Amniotic stem cell (primary cell): Measurements from ENCODE around the gene ENTPD2.
"Not testable (repeated sequence)": the region's sequence is repeated elsewhere in the genome, so short reads cannot be mapped to it uniquely, and the experiment has no call there.

Experiments used
- DNase-seq: peaks from one replicate; lab custom pipeline; 2025; lab: John Stamatoyannopoulos, UW

The ENTPD2 gene

DNA sequence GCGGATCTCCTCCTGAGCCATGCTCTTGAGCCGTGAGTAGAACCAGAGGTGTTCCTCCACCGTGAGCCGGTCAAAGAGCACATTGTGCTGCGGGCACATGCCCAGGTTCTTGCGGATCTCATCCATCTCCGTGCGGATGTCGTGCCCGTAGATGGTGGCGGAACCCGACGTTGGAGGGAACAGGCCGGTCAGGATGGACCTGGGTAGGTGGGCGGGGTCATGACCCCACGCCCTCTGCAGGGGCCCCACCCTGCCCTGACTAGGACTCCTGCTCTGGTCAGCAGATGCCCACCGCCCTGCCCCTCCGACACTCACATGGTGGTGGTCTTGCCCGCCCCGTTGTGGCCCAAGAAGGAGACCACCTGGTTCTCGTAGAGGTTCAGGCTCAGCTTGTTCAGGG lies 37.9 kb downstream of the ENTPD2 start:
- DNase-seq, result no peak

DNA sequence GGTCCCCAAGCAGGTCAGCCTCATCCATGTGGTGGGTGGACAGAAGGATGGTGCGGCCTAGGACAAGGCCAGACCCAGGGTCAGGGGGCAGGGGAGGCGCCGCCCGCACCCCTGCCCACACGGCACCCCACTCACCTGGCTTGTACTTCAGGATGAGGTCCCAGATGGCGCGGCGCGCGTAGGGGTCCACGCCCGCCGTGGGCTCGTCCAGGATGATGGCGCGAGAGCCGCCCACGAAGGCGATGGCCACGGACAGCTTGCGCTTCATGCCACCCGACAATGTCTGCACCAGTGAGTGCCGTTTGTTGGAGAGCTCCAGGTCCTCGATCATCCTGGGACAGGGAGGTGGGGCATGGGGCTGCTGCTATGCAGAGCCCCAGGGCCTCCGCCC lies 38.3 kb downstream of the ENTPD2 start:
- DNase-seq, result no peak

DNA sequence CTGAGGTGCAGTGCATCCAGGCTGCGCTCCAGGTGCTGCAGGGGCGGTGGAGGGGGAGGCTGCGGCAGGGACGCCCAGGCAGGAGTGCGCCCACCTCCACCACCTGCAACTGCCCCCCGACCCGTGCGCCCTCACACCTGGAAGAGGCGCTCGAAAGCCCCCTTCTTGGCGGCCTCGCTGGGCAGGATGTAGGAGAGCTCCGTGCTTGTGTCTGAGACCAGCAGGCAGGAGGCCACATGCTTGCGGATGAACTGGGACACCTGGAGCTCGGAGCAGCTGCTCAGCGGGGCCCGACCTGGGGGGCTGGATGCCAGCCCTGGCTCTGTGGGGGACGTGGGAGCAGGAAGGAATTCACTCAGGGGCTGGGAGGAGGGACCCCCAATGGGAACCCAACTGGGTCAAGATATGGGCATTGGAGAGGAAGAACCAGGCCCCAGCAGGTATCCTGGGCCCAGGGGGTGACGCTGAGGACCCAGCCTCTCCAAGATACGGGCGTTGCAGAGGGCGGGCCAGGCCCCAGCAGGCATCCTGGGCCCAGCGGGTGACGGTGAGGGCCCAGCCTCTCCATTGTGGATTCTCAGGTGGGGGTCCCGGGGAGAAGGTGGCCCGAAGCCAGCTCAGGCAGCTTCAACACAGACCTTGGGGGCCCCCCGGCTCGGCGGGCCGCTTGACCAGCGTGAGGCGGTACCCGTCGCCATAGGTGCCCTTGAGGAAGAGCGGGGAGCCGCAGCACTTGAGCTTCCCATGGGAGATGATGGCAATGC lies 38.9 kb downstream of the ENTPD2 start:
- DNase-seq, result no peak

DNA sequence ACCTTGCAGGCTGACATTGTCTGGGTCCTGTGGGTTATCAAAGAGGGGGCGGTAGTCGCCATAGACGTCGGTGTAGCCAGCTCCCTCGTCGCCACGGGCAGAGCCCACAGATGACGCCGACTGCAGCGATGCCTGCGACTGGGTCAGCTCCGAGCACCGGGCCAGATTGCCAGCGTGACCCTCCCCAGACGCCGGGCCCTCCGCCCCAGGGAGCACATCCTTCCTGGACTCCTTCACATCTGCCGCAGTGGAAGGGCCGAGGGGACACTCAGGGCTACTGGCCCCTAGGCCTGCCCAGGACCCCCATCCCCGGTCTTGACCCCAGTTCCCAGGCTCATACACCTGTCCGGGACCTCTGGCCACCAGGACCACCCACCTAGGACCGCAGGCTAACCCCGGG lies 39.7 kb downstream of the ENTPD2 start:
- DNase-seq, result no peak

DNA sequence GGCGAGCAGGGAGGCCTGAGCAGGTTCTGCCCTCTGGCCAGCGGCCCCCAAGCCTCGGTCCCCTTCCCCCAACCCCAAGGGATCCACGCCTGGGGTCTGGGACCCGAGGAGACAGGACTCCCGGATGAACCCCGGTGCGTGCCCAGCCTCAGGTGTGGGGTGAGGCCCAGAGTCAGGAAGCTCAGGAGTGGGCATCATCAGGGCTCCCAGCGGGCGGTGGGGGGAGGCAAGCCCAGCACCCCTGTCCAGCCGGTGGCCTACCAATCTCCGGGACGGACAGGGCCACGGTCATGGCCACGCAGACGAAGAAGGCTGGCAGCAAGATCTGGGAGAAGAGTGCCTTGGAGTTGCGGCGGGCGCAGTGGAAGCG lies 40.3 kb downstream of the ENTPD2 start:
- DNase-seq, result no peak

DNA sequence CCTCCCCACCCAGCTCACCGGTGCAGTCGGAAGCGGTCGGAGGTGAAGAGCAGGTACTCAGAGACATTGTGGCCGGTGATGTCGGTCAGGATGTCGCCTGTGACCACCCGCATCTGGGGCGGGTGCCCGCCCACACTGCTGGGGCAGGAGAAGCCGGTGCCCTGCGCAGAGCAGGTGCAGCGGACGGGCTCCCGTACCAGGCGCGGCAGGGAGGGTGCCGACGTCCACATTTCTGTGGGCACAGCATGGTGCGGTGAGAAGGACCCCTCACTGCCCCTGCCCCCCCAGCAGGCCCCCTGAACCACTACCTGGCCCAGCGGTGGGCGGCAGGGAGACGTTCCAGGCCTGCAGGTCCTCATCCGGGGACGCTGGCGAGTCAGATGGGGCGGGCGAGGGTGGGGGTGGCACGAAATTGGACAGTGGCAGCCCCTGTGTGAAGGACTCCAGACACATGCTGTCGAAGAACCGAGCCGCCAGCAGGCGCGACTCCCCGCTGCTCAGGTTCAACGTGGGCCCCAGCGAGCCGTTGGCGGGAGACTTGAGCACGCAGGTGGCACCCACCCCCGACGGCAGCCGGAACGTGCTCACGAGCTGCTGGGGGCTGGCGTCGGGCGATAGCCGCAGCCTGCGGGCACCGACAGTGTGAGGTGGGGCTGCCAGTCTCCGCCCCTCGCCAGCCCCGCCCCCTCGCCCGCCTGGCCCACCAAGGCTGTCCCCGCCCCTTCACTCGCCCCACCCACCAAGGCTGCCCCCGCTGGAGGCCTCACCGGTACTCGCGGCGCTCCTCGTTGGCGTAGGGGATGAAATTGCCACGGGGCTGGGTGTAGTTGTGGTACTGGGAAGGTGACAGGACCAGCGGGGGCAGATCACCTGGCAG lies 40.9 kb downstream of the ENTPD2 start:
- no peak for DNase-seq

DNA sequence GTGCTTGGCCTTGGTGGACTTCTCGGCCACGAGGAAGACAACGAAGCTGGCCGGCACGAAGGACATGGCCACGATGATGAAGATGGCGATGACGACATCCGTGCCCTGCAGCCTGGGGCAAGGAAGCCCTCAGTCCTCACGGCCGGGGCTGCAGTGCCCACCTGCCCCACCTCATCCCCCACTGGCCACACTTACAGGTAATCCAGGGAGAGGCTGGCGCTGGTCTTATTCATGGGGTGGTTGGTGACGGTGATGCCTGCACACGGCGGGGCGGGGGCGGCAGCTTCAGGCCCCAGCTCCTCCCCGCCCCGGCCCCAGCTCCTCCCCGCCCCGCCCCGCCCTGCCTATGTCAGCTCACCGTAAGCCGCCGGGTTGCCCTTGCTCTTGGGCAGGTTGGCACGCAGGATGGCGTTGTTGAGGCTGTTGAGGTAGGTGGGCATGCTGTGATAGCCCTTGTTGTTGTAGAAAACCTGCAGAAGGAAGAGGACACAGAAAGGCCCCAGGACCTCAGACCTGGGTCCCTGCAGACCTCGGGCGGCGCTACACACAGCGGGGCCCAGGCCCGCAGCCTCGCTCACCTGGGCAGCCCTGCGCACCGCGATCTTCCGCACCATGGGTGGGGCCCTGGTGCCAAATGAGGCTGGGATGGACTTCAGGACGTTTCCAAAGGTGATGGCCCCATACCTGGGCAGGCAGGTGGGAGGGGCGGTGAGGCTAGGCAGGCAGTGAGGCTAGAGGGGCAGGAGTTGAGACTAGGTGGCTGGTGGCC lies 41.8 kb downstream of the ENTPD2 start:
- no peak for DNase-seq

DNA sequence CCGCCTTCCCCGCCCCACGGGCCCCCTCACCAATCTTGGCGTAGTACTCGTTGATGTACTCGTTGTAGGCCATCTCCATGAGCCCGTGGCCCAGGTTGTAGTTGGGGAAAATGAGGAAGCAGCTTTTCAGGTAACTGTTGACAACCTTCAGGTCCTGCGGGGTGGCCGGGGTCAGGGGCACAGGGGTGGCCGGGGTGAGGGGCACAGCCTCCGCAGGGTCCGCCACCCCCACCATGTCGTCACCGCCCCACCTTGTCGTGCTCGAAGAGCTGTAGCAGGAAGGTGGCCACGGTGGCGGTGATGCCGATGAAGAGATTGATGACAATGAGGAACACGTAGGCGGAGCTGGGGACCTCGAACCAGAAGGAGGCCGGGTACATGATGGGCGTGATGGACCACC lies 42.7 kb downstream of the ENTPD2 start:
- no peak for DNase-seq

DNA sequence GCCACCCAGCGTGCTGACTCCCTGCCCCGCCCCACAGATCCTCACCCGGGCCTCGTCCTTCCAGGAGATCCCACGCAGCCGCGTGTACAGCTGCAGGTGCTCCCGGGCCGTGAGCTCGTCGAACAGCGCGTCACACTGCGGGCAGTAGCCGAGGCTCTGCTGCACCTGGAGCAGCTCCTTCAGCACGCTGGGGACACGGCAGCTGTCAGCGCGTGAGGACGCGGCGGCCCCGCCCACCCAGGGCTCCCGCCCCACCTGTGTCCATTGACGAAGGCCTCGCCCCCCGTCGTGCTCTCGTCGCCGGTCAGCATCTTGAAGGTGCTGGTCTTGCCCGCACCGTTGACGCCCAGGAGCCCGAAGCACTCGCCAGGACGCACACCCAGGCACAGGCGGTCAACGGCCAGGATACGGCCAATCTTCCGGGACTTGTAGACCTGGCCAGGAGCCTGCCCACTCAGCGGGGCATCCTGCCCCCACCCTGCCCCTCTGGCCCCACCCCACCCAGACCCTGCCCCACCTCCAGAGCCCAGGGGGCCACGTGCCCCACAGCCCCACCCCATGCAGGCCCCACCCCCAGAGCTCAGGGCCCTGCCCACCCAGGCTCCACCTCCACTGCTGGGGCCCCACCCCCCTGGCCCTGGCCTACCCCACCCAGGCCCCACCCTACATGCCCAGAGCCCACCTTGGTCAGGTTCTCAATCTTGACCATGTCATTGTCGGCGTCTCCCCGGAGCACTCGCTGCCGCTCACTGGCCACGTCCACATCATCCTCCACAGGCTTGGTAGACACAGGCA lies 43.7 kb downstream of the ENTPD2 start:
- DNase-seq, result no peak

DNA sequence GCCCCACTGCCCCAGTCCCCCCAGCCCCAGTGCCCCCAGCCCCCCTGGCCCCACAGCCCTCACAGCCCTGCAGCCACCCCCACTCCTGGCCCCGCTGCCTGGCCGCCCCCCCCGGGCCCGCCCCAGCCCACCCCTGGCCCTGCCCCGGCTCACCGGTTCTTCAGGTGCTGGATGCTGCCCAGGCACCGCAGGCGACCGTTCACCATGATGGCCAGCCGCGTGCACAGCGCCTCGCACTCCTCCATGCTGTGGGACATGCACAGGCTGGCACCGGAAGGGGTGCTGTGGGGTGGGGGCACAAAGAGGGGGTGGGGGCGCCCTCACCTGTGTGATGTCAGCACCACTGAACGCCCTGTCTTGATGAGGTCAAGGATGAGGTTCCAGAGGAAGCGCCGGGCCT lies 44.6 kb downstream of the ENTPD2 start:
- DNase-seq, result no peak

DNA sequence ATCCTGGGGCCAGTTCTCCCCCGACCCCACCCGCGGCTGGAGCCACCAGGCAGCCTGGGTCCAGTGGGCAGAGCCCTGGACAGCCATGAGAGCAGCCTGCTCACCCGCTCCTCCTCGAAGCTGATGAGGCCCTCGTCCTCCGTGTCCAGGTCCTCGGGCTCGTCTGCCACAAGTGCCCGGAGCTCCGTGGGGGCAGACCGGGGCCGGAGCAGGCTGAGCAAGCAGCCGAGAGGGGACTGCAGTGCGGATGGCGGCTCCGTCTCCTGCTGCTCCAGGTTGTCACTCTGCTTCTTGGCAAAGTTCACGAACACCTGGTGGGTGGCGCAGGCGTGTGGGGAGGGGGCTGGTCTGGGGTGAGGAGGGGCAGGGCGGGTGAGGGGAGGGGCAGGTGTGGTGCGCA lies 45.5 kb downstream of the ENTPD2 start:
- DNase-seq, result no peak

DNA sequence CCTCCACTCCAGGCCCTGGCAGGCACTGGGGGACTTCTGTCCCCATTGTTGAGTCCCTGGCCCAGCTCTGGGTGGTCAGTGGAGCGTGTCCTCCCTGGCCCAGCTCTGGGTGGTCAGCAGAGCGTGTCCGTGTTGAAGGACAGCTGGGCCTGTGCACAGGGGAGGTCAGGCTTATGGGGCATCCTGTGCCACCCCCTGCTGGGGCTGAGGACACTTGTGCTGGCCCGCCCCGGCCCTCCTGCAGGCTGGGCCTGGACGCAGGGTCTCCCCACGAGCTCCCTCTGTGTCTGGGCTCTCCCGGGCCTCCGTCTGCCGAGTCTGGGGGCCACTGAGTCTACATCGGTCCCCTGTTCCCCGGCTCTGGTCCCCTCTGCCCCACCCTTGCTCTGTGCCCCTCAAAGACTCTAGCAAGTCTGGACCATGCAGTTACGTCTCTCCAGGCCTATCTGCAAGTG lies 46.0 kb downstream of the ENTPD2 start:
- no peak for DNase-seq

DNA sequence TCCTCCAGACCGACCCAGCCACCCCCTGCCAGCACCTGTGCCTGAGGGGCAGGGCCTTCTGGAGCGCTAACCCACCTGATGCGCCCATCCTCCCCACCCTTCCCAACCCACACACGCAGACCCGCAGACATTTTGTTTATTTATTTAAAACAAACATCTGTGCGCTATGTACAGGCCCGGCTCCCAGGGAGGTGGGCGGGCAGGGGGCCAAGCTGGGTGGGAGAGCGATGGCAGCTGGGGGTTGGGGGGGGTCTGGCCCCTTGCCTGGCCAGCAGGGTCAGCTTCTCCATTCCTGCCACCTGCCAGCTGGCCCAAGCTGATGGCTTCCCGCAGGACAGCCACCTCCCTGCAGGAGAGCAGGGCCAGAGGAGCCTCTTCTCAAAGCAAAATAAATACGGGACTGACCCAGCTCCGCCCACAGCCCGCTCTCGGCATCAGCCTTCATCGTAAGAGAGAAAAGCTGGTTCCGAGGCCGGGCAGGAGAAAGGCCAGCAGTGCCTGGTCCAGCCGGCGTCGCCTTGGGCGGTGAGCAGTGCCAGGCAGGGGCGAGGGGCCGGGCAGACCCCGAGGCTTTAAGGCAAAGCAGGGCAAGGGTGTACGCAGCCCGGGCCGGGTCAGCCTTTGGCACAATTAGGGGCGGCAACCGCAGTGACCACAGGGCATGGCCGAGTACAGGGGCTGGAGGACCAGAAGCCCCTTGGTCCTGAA lies 46.6 kb downstream of the ENTPD2 start:
- DNase-seq, result no peak

DNA sequence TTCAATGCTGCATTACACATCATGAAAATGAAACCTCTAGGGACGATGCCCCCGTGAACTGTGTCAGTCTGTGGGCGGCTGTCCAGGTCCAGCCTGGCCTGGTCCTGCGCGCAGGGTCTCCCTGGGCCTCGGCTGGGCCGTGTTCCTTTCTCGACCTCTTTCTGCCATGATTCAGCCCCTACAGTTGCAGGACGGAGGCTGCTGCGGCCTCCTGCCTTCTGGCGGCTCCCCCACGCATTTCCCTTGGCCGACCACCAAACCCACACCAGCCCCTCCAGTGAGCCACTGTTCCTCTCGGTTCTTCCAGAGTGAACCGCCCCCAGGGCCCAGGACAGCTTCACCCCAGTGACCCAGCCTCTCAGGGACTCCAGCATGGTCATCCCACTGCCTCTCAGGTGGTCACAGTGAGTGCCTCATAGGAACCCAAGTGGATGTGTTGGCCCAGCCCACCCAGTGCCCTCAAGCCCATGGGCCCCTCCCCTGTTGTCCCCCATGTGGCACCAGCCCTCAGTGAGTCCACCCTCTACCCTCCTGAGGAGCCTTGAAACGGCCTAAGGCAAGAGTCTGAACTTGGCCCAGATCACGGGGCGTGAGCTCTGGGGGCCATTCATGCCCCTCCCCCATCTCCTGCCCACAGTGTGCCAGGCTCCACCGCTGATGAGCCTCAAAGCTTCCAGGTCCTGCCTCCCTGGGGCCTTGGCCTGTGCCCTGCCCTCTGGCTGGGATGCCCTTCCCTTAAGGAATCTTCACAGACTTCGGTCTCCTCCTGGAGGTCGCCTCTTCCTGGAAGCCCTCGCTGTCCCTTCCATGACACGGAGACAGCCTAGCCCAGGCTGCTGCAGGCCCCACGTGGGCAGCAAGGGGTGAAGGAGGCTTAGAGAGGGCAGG lies 47.5 kb downstream of the ENTPD2 start:
- DNase-seq, result no peak

DNA sequence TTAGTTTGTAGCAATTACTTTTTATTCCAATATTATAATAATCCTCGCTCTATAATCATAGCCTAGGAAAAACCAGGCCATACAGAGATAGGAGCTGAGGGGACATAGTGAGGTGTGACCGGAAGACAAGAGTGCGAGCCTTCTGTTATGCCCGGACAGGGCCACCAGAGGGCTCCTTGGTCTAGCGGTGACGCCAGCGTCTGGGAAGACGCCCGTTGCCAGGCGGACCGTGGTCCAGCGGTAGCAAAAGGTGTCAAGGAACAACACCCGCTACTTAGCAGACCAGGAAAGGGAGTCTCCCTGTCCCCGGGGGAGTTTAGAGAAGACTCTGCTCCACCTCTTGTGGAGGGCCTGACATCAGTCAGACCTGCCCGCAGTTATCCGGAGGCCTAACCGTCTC lies 49.6 kb downstream of the ENTPD2 start:
- DNase-seq, result not testable (repeated sequence)

DNA sequence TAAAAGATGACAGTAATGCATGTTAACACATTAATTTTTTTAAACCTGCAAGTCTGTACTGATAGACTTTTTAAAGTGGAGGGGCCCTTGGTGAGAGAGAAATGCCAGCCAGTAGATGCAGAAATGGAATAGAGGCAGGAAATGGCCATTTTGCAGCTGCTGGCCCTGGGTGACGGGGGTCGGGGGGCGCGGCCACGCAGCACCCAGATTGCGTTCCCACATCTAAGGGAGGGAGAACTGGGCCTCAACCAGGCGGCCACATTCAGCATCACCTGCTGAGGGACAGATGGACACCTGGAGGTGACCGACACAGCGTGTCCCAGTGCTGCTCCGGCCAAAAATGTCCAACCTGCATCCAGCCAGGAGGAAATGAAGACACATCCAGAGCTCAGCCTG lies 51.2 kb downstream of the ENTPD2 start:
- no peak for DNase-seq

DNA sequence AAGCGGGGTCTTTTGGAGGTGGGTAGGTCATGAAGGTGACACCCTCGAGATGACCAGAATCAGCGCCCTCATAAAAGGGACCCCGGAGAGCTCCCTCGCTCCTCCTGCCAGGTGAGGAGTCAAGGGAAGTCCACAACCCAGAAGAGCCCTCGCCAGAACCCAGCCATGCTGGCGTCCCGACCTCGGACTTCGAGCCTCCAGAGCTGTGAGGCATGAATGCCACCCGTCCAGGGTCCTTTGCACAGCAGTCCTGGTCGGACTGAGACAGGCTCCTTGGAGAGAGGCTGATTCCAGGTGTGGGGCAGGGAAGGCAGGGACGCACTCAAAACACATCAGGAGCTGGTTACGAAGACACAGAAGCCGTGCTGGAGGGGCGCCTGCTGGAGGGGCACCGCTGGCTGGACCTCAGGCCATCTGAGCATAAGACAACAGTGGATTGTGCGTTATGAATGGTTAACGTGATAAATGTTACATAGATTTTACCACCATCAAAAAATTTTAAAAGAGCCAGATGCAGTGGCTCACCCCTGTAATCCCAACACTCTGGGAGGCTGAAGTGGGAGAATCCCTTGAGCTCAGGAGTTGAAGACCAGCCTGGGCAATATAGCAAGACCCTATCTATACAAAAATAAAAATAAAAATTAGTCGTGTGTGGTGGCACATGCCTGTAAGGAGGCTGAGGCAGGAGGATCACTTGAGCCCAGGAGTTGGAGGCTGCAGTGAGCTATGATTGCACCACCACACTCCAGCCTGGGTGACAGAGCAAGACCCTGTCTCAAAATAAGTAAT lies 51.8 kb downstream of the ENTPD2 start:
- DNase-seq, result no peak

DNA sequence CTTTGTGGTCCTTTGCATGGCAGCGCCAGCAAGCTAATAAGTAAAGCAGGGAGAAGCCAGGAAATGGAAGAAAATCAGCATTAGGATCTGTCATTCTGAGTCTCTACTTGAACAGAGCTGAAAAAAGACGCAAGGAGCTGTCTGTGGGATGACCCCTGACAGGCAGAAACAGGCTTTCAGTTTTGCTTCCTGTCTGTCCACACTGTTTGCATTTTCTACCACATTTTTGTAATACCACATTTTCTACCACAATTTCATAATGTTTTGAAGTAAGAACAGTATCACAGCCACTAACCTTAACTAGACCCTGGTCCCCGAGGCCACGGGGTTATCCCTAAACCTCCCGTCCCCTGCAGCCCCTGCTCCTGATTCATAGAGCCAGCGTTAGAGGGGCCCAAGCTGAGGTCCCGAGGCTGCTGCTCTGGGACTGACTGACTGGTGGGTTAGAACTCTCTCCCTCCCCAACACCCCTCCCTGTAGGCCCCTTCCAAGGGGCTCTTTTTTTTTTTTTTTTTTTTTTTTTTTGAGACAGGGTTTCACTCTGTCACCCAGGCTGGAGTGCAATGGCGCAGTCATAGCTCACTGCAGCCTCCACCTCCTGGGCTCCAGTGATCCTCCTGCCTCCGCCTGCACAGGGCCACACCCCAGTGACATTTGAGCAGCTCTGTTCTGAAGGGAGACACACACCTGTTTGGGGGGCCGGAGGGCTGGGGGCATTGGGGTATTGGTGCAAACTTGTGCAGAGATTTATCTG lies 53.5 kb downstream of the ENTPD2 start:
- DNase-seq, result no peak
